Measurements from ENCODE around the gene AHRR. TPM values are rescaled to one million over a fixed set of nuclear protein-coding genes. Genes with fewer than 3 reads are reported as not detected.

AHRR gene
- total RNA-seq, 1 experiment from 2014 or later = 2.2 TPM

- peak; percentile 46 for DNase-seq
- Histone ChIP-seq H2BK20ac (ENCODE audit: low read depth, low read length, poor library complexity, severe bottlenecking) (no peak overlapping the region), H2BK120ac (ENCODE audit: low read depth, low read length, poor library complexity, severe bottlenecking) (no peak overlapping the region), H3K18ac (ENCODE audit: insufficient read length, low read depth, low read length) (peak overlapping the region; percentile 21), H3K9me3 (ENCODE audit: control insufficient read depth, low read depth, low read length) (no peaks in the 10 kb centered on the region), H3K27me3 (ENCODE audit: insufficient read depth, low read length) (peaks cover 2% of the 10 kb centered on the region; the same call in 1 of the 2 replicates), H3K27ac (ENCODE audit: insufficient read length, low read depth, low read length) (no peak overlapping the region), H2BK5ac (ENCODE audit: insufficient read length, low read length) (no peak overlapping the region), H3K4ac (ENCODE audit: low read depth, low read length) (no peak overlapping the region), H2AFZ (ENCODE audit: low read length) (no peak overlapping the region), H4K20me1 (ENCODE audit: control insufficient read depth, insufficient read depth, insufficient read length) (no peaks in the 10 kb centered on the region), H3K79me1 (ENCODE audit: insufficient read depth, low read depth, low read length, poor library complexity, severe bottlenecking) (no peaks in the 10 kb centered on the region), H2AK5ac (ENCODE audit: insufficient read length, low read length) (no peak overlapping the region), H3K4me2 (ENCODE audit: insufficient read depth, insufficient read length, low read length) (peak overlapping the region; percentile 28), H4K91ac (ENCODE audit: insufficient read length, low read depth, low read length) (no peak overlapping the region), H2BK15ac (ENCODE audit: low read depth, low read length) (no peak overlapping the region), H3K14ac (ENCODE audit: insufficient read depth, low read length) (no peak overlapping the region; the same call in 1 of the 2 replicates), H3K9ac (ENCODE audit: extremely low read depth, insufficient read length, low read length) (no peak overlapping the region), H3K56ac (ENCODE audit: insufficient read length, low read depth, low read length) (no peak overlapping the region), H2BK12ac (ENCODE audit: insufficient read length, low read depth, low read length) (no peak overlapping the region), H3K23ac (ENCODE audit: insufficient read length, low read depth, low read length) (no peak overlapping the region), H3K79me2 (ENCODE audit: insufficient read depth, low read length) (no peaks in the 10 kb centered on the region), H4K5ac (ENCODE audit: insufficient read length, low read depth, low read length) (no peak overlapping the region), H3K23me2 (ENCODE audit: insufficient read length, low read depth, low read length, poor library complexity, severe bottlenecking) (peaks cover 5% of the 10 kb centered on the region), H3K4me1 (ENCODE audit: insufficient read depth, low read length) (no peaks in the 10 kb centered on the region), H3T11ph (ENCODE audit: low read length) (no peak overlapping the region), H4K8ac (replicated peaks; ENCODE audit: insufficient read length, low read depth, low read length) (no peak overlapping the region)
- Mint-ChIP-seq H3K27me3 (ENCODE audit: low read depth) (peaks cover 51% of the 10 kb centered on the region), H3K36me3 (ENCODE audit: insufficient read depth in 1 of 3, low read depth in 3 of 3) (no peaks in the 10 kb centered on the region; a peak in 1 of 7 replicates), H3K9me3 (no peaks in the 10 kb centered on the region), H3K27ac (no peak overlapping the region), H3K4me3 (peak overlapping the region; percentile 26 to 39; a peak in 3 of 5 replicates), H3K4me1 (peaks cover 12 to 22% of the 10 kb centered on the region in 2 experiments)
- WGBS (ENCODE audit: extremely low coverage, insufficient read length, low lambda C conversion rate) = no CpG with 5 or more reads among the region's 27 CpGs
- TF ChIP-seq, protein P1, sequence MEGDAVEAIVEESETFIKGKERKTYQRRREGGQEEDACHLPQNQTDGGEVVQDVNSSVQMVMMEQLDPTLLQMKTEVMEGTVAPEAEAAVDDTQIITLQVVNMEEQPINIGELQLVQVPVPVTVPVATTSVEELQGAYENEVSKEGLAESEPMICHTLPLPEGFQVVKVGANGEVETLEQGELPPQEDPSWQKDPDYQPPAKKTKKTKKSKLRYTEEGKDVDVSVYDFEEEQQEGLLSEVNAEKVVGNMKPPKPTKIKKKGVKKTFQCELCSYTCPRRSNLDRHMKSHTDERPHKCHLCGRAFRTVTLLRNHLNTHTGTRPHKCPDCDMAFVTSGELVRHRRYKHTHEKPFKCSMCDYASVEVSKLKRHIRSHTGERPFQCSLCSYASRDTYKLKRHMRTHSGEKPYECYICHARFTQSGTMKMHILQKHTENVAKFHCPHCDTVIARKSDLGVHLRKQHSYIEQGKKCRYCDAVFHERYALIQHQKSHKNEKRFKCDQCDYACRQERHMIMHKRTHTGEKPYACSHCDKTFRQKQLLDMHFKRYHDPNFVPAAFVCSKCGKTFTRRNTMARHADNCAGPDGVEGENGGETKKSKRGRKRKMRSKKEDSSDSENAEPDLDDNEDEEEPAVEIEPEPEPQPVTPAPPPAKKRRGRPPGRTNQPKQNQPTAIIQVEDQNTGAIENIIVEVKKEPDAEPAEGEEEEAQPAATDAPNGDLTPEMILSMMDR (conservative IDR thresholded peaks at IDR 0.05) = no peak
These were observed 51.6 kb downstream of the AHRR start for GRCh38 chr5:372996-373709.
